Keratinocyte (primary cell): ENCODE measurements around the gene SPINT1. TPM values are rescaled to one million over a fixed set of nuclear protein-coding genes. Genes with fewer than 3 reads are reported as not detected.

ENCODE experiments used
- DNase-seq: peaks from one replicate; pipeline ENCODE4 v3.0.0-alpha.2; 2011; ENCODE audit warnings: low read depth, missing footprints, low spot score
- FAIRE-seq: peaks from 2 replicates; lab custom pipeline; 2011; peaks lifted over from hg19 to GRCh38; lab: Jason Lieb, UNC
- H2AFZ ChIP-seq: 2 replicates; pipeline ENCODE4 v1.6.0; 2012; ENCODE audit warnings: low read length, control low read depth, inconsistent platforms; ENCODE audit not compliant: control insufficient read depth
- H3K27ac ChIP-seq: 2 replicates; pipeline ENCODE4 v1.5.1; 2011; ENCODE audit warnings: low read length; ENCODE audit not compliant: control insufficient read depth, insufficient read depth
- H3K27me3 ChIP-seq: 3 replicates; pipeline ENCODE4 v1.6.0; 2011; ENCODE audit warnings: low read length; ENCODE audit not compliant: control insufficient read depth, insufficient read depth; ENCODE audit errors: extremely low read depth
- H3K36me3 ChIP-seq, 2 experiments: 2 replicates in 1 of 2; 3 replicates in 1 of 2; pipeline ENCODE4 v1.5.1; 2011; ENCODE audit warnings: low read length in 2 of 2, mild to moderate bottlenecking in 1 of 2; ENCODE audit not compliant: control insufficient read depth in 2 of 2, insufficient read depth in 2 of 2; ENCODE audit errors: extremely low read depth in 1 of 2
- H3K4me1 ChIP-seq: 3 replicates; pipeline ENCODE4 v1.5.1; 2011; ENCODE audit warnings: low read length; ENCODE audit not compliant: control insufficient read depth, insufficient read depth; ENCODE audit errors: extremely low read depth
- H3K4me2 ChIP-seq: 3 replicates; pipeline ENCODE4 v1.6.0; 2011; ENCODE audit warnings: low read depth, low read length; ENCODE audit not compliant: control insufficient read depth, insufficient read depth; ENCODE audit errors: extremely low read depth
- H3K4me3 ChIP-seq, 3 experiments: fragments of 200-600 bp in 1 of 3; sonication (generic) in 1 of 3; 2 replicates in 2 of 3; 3 replicates in 1 of 3; pipeline ENCODE4 v1.5.1; 2011 to 2016; ENCODE audit warnings: low read length in 3 of 3, mild to moderate bottlenecking in 3 of 3, control low read depth in 2 of 3, inconsistent platforms in 1 of 3, low read depth in 1 of 3, mixed read lengths in 1 of 3, mixed run types in 1 of 3, moderate library complexity in 1 of 3; ENCODE audit not compliant: control insufficient read depth in 2 of 3, insufficient read depth in 2 of 3; ENCODE audit errors: extremely low read depth in 1 of 3
- H3K79me2 ChIP-seq: 2 replicates; pipeline ENCODE4 v1.6.0; 2012; ENCODE audit warnings: low read length; ENCODE audit not compliant: control insufficient read depth, insufficient read depth
- H3K9ac ChIP-seq: 3 replicates; pipeline ENCODE4 v1.6.0; 2011; ENCODE audit warnings: low read length; ENCODE audit not compliant: control insufficient read depth, insufficient read depth; ENCODE audit errors: extremely low read depth
- H3K9me1 ChIP-seq: 3 replicates; pipeline ENCODE4 v1.6.0; 2011; ENCODE audit warnings: low read length; ENCODE audit not compliant: control insufficient read depth, insufficient read depth; ENCODE audit errors: extremely low read depth
- H3K9me3 ChIP-seq: 2 replicates; pipeline ENCODE4 v1.5.1; 2012; ENCODE audit warnings: low read depth, low read length; ENCODE audit not compliant: control insufficient read depth
- H4K20me1 ChIP-seq: 3 replicates; pipeline ENCODE4 v1.6.0; 2011; ENCODE audit warnings: low read length; ENCODE audit not compliant: control insufficient read depth, insufficient read depth; ENCODE audit errors: extremely low read depth
- CTCF ChIP-seq, 3 experiments: IDR thresholded peaks in 1 of 3; conservative IDR thresholded peaks in 1 of 3; optimal IDR thresholded peaks in 1 of 3; 2 replicates in 2 of 3; 3 replicates in 1 of 3; pipeline versions ENCODE3 to v1.5.1; 2011; ENCODE audit warnings: low read length in 3 of 3, mild to moderate bottlenecking in 3 of 3, moderate library complexity in 2 of 3, control low read depth in 1 of 3, inconsistent platforms in 1 of 3; ENCODE audit not compliant: insufficient read depth in 2 of 3; ENCODE audit errors: extremely low read depth in 1 of 3
- EZH2 ChIP-seq: IDR thresholded peaks from one replicate; pipeline ENCODE4 v1.6.1; 2012; ENCODE audit warnings: inconsistent platforms, mild to moderate bottlenecking, low read length, moderate library complexity
- dilution Hi-C: fragments of 300-500 bp; cut with MboI; formaldehyde crosslinking; loops from one replicate; pipeline ENCODE4 v1.7.0; 2020; ENCODE audit warnings: low sequenced_read_pairs; ENCODE audit not compliant: extremely low pct_ligation_motif_present
- polyA plus RNA-seq, 5 experiments: library from polyadenylated mRNA; depleted of rRNA in 3 of 5; stranded (reverse) in 3 of 5; stranded (forward) in 1 of 5; unstranded in 1 of 5; fragments of >200 nt; gene quantifications; 1 replicate in 1 of 5; 2 replicates in 3 of 5; 3 replicates in 1 of 5; pipeline versions ENCODE4 v1.2.1 to v1.2.3, GENCODE V29; 2011 to 2012; ENCODE audit warnings: missing spikeins in 2 of 5, low read depth in 1 of 5, low replicate concordance in 1 of 5

SPINT1 gene
- polyA plus RNA-seq, 1 donor (not counting 4 experiments of a cell fraction or from before 2014, with no cell fraction given) = 40.9 TPM

- H4K20me1 ChIP-seq = no peaks in the 10 kb centered on the region
- no peak overlapping the region for H3K4me2 ChIP-seq
- H3K79me2 ChIP-seq = no peaks in the 10 kb centered on the region
- peaks cover 42% of the 10 kb centered on the region for H3K4me1 ChIP-seq
- no peaks in the 10 kb centered on the region for H3K36me3 ChIP-seq
- DNase-seq (no peak), FAIRE-seq (no peak)
- H3K9me1 ChIP-seq = no peaks in the 10 kb centered on the region
- no peak overlapping the region for H3K9ac ChIP-seq
- no peaks in the 10 kb centered on the region for H3K27me3 ChIP-seq
- dilution Hi-C loops = no loop called here
- no peak overlapping the region for H3K4me3 ChIP-seq
- H3K27ac ChIP-seq = no peak overlapping the region
- no peaks in the 10 kb centered on the region for H3K9me3 ChIP-seq
- TF ChIP-seq EZH2 (no peak), CTCF (optimal IDR thresholded peaks at IDR 0.05 in 1 of 3, IDR thresholded peaks at IDR 0.05 in 1 of 3, conservative IDR thresholded peaks at IDR 0.05 in 1 of 3; ENCODE audit: extremely low read depth in 1 of 3, insufficient read depth in 2 of 3, low read length in 3 of 3) (no peak)
- no peak overlapping the region for H2AFZ ChIP-seq
Observed at GRCh38 chr15:40869686-40870085, 25.8 kb downstream of the SPINT1 start.

- TF ChIP-seq EZH2 (no peak), CTCF (optimal IDR thresholded peaks at IDR 0.05 in 1 of 3, IDR thresholded peaks at IDR 0.05 in 1 of 3, conservative IDR thresholded peaks at IDR 0.05 in 1 of 3; ENCODE audit: extremely low read depth in 1 of 3, insufficient read depth in 2 of 3, low read length in 3 of 3) (no peak)
- H3K27me3 ChIP-seq = no peaks in the 10 kb centered on the region
- no peak overlapping the region for H2AFZ ChIP-seq
- no peaks in the 10 kb centered on the region for H3K79me2 ChIP-seq
- FAIRE-seq (no peak), DNase-seq (no peak)
- no peaks in the 10 kb centered on the region for H3K9me3 ChIP-seq
- H3K36me3 ChIP-seq = no peaks in the 10 kb centered on the region
- H3K9me1 ChIP-seq = no peaks in the 10 kb centered on the region
- dilution Hi-C loops = no loop called here
- H3K4me2 ChIP-seq = no peak overlapping the region
- H3K27ac ChIP-seq = no peak overlapping the region
- H3K9ac ChIP-seq = no peak overlapping the region
- no peaks in the 10 kb centered on the region for H4K20me1 ChIP-seq
- peaks cover 38% of the 10 kb centered on the region for H3K4me1 ChIP-seq
- H3K4me3 ChIP-seq = no peak overlapping the region
Observed at GRCh38 chr15:40870716-40871115, 26.9 kb downstream of the SPINT1 start.
